HUES64 (cell line): ENCODE results near the gene CDK18.

Experiments used
- H3K27ac ChIP-seq: 2 replicates; pipeline ENCODE4 v1.7.0; 2013; ENCODE audit warnings: low read depth, low read length, inconsistent platforms
- H3K27me3 ChIP-seq: 2 replicates; pipeline ENCODE4 v1.6.1; 2013; ENCODE audit warnings: mild to moderate bottlenecking, low read length; ENCODE audit not compliant: insufficient read depth
- H3K36me3 ChIP-seq: 2 replicates; pipeline ENCODE4 v1.6.1; 2013; ENCODE audit warnings: mild to moderate bottlenecking, low read length; ENCODE audit not compliant: insufficient read depth
- H3K4me1 ChIP-seq: 2 replicates; pipeline ENCODE4 v1.6.1; 2013; ENCODE audit warnings: mild to moderate bottlenecking, low read length, moderate library complexity; ENCODE audit not compliant: insufficient read depth
- H3K4me3 ChIP-seq: 2 replicates; pipeline ENCODE4 v1.5.1; 2013; ENCODE audit warnings: mild to moderate bottlenecking, low read length, moderate library complexity
- H3K9ac ChIP-seq: 2 replicates; pipeline ENCODE4 v1.6.1; 2013; ENCODE audit warnings: mild to moderate bottlenecking, low read depth, low read length
- H3K9me3 ChIP-seq: 2 replicates; pipeline ENCODE4 v1.6.1; 2013; ENCODE audit warnings: low read depth, low read length; ENCODE audit not compliant: insufficient read depth
- whole genome bisulfite sequencing: fragments of 150-250, 120-280 bp; methylation state at CpG from one replicate; pipeline ENCODE4 v1.1.7; 2013; ENCODE audit warnings: missing lambda C conversion rate; 5-methylcytosine and 5-hydroxymethylcytosine counted together

CDK18 gene

GRCh38 chr1:205494115-205494514, 10.4 kb upstream of the CDK18 start:
- Histone ChIP-seq H3K36me3 (no peaks in the 10 kb centered on the region), H3K9me3 (no peaks in the 10 kb centered on the region), H3K4me1 (peaks cover 22% of the 10 kb centered on the region), H3K27me3 (no peaks in the 10 kb centered on the region), H3K27ac (no peak overlapping the region), H3K4me3 (no peak overlapping the region), H3K9ac (no peak overlapping the region)
- 85% methylated on average over 4 of the region's 4 CpGs for whole genome bisulfite sequencing

GRCh38 chr1:205495237-205495823, 9.1 kb upstream of the CDK18 start:
- Histone ChIP-seq H3K27ac (no peak overlapping the region), H3K36me3 (no peaks in the 10 kb centered on the region), H3K9me3 (no peaks in the 10 kb centered on the region), H3K27me3 (no peaks in the 10 kb centered on the region), H3K9ac (no peak overlapping the region), H3K4me1 (peaks cover 23% of the 10 kb centered on the region), H3K4me3 (no peak overlapping the region)
- 30% methylated on average over 9 of the region's 9 CpGs for WGBS

GRCh38 chr1:205496661-205497060, 7.8 kb upstream of the CDK18 start:
- H3K4me1 ChIP-seq, result peaks cover 32% of the 10 kb centered on the region
- H3K9me3 ChIP-seq, result no peaks in the 10 kb centered on the region
- H3K27ac ChIP-seq, result no peak overlapping the region
- H3K4me3 ChIP-seq, result no peak overlapping the region
- H3K27me3 ChIP-seq, result no peaks in the 10 kb centered on the region
- H3K36me3 ChIP-seq, result no peaks in the 10 kb centered on the region
- H3K9ac ChIP-seq, result no peak overlapping the region
- whole genome bisulfite sequencing, result 81% methylated on average over 1 of the region's 1 CpG

GRCh38 chr1:205497351-205497750, 7.1 kb upstream of the CDK18 start:
- Histone ChIP-seq H3K9me3 (no peaks in the 10 kb centered on the region), H3K36me3 (no peaks in the 10 kb centered on the region), H3K27ac (no peak overlapping the region), H3K4me1 (peaks cover 25% of the 10 kb centered on the region), H3K9ac (no peak overlapping the region), H3K27me3 (no peaks in the 10 kb centered on the region), H3K4me3 (no peak overlapping the region)
- WGBS, result 91% methylated on average over 7 of the region's 7 CpGs

- WGBS, result 74% methylated on average over 2 of the region's 3 CpGs
- Histone ChIP-seq H3K36me3 (no peaks in the 10 kb centered on the region), H3K27ac (no peak overlapping the region), H3K9ac (no peak overlapping the region), H3K4me3 (no peak overlapping the region), H3K4me1 (peaks cover 27% of the 10 kb centered on the region), H3K9me3 (no peaks in the 10 kb centered on the region), H3K27me3 (no peaks in the 10 kb centered on the region)
Measured at GRCh38 chr1:205499789-205500188, 4.7 kb upstream of the CDK18 start.

- Histone ChIP-seq H3K9ac (no peak overlapping the region), H3K4me3 (no peak overlapping the region), H3K36me3 (no peaks in the 10 kb centered on the region), H3K27ac (no peak overlapping the region), H3K4me1 (peaks cover 21% of the 10 kb centered on the region), H3K9me3 (no peaks in the 10 kb centered on the region), H3K27me3 (no peaks in the 10 kb centered on the region)
- 39% methylated on average over 9 of the region's 9 CpGs for WGBS
Measured at GRCh38 chr1:205500240-205501233, 3.9 kb upstream of the CDK18 start.

GRCh38 chr1:205502111-205502810, 2.2 kb upstream of the CDK18 start:
- WGBS, result 77% methylated on average over 3 of the region's 3 CpGs
- no peaks in the 10 kb centered on the region for H3K27me3 ChIP-seq
- no peak overlapping the region for H3K4me3 ChIP-seq
- no peak overlapping the region for H3K27ac ChIP-seq
- H3K9ac ChIP-seq, result no peak overlapping the region
- no peaks in the 10 kb centered on the region for H3K9me3 ChIP-seq
- H3K4me1 ChIP-seq, result peaks cover 28% of the 10 kb centered on the region
- no peaks in the 10 kb centered on the region for H3K36me3 ChIP-seq

GRCh38 chr1:205502992-205503391, 1.5 kb upstream of the CDK18 start:
- Histone ChIP-seq H3K27me3 (no peaks in the 10 kb centered on the region), H3K36me3 (no peaks in the 10 kb centered on the region), H3K4me1 (peaks cover 28% of the 10 kb centered on the region), H3K9ac (no peak overlapping the region), H3K4me3 (no peak overlapping the region), H3K9me3 (no peaks in the 10 kb centered on the region), H3K27ac (no peak overlapping the region)
- WGBS, result 77% methylated on average over 3 of the region's 3 CpGs

GRCh38 chr1:205505076-205505729, 734 bp downstream of the CDK18 start:
- 4% methylated on average over 17 of the region's 18 CpGs for WGBS
- Histone ChIP-seq H3K27ac (peak overlapping the region; percentile 79), H3K9me3 (no peaks in the 10 kb centered on the region), H3K9ac (peak overlapping the region; percentile 86), H3K4me1 (peaks cover 28% of the 10 kb centered on the region), H3K4me3 (peak overlapping the region; percentile 90), H3K36me3 (no peaks in the 10 kb centered on the region), H3K27me3 (no peaks in the 10 kb centered on the region)

GRCh38 chr1:205505791-205506190, 1.3 kb downstream of the CDK18 start:
- Histone ChIP-seq H3K9me3 (no peaks in the 10 kb centered on the region), H3K36me3 (no peaks in the 10 kb centered on the region), H3K4me3 (peak overlapping the region; percentile 90), H3K27ac (no peak overlapping the region), H3K27me3 (no peaks in the 10 kb centered on the region), H3K4me1 (peaks cover 22% of the 10 kb centered on the region), H3K9ac (0 out of 2 replicates have a peak overlapping the region, but pooled peaks have one; percentile 86)
- WGBS, result 44% methylated on average over 15 of the region's 15 CpGs
